NCI-H1436 treated with DMSO at 0.1 percent for 48 hours (cell line): Measurements from ENCODE around the gene PCDHA3.
"Not testable (repeated sequence)": the region's sequence is repeated elsewhere in the genome, so short reads cannot be mapped to it uniquely, and the experiment has no call there.

ENCODE experiments used
- DNase-seq: peaks from one replicate; lab custom pipeline; 2025; lab: John Stamatoyannopoulos, UW

Gene PCDHA3

DNA sequence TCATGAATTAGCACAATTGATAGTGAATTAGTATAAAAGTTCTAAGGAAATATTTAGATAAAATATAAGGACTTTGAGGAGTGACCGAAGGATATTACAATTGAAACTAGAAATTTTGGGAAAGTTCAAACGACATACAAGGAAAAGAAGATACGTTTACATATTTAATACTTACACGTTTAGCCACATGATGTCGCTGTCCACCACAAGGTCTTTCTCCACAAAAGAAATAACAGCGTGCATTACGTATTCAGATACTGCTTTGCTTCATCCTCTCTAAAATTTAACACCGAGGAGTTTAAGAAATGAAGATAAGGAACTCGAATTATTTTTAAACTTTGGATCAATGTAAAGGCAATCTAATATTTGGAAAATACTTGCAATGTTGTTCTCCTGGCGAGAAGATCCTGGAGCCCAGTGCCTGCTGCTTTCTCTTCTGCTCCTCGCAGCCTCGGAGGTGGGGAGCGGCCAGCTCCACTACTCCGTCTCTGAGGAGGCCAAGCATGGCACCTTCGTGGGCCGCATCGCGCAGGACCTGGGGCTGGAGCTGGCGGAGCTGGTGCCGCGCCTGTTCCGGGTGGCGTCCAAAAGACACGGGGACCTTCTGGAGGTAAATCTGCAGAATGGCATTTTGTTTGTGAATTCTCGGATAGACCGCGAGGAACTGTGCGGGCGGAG lies at the start of gene PCDHA3:
Gene PCDHA3, plus strand, starts transcription at position 242 of the 678 bp plus-strand sequence.
- DNase-seq: no peak

DNA sequence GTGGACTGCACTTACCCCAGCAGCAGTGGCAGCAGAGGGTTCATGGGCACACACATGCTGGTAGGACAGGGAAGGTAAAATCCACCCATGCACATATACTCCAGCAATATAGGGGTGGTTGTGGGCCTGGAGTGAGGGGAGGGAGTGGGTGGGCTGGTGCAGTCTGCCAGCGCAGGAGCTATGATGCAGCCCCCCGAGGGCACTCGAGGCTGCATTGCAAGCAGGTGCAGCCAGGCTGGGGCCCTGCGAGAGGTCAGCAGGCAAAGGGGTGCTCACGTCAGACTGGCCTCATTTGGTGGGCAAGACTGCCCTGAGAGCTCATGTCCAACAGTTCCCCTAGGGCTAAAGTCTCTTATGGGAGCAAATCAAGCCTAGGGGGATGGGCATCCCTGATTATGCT lies 47.3 kb upstream of the PCDHA3 start:
- no peak for DNase-seq

GRCh38 chr5:140764177-140764973 lies 36.5 kb upstream of the PCDHA3 start:
- no peak for DNase-seq

DNA sequence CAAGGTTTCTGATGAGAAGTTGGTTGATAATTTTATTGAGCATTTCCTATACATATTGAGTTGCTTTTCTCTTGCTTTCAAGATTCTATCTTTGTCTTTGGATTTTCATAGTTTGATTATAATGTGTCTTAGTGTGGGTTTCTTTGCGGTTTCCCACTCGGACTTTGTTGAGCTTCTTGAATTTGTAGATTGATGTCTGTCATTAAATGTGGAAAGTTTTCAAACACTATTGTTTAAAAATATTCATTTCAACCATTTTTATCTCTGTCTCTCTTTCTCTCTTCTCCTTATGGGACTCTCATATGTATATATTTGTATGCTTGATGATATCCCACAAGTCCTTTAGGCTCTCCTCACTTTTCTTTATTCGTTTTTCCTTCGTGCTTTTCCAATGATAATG lies 33.4 kb upstream of the PCDHA3 start:
- DNase-seq: no peak

DNA sequence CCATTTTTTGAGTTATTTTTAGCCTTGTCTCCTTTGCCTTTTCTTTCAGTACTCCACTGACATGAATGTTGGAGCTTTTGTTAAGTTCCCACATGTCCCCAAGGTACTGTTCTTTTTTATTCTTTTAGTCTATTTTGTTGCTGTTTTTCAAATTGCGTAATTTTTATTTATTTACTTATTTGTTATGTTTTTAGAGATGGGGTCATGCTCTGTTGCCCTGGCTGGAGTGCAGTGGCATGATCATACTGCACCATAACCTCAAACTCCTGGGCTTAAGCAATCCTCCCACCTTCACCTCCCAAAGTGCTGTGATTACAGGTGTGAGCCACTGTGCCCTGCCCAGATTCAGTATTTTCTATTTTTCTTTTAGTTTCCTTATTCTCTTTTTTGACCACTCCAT lies 20.3 kb upstream of the PCDHA3 start:
- DNase-seq: no peak

GRCh38 chr5:140785905-140786686 lies 14.8 kb upstream of the PCDHA3 start, which contains the start of gene PCDHA1:
Gene PCDHA1 (plus strand): TSS chr5:140786140.
- DNase-seq: no peak

DNA sequence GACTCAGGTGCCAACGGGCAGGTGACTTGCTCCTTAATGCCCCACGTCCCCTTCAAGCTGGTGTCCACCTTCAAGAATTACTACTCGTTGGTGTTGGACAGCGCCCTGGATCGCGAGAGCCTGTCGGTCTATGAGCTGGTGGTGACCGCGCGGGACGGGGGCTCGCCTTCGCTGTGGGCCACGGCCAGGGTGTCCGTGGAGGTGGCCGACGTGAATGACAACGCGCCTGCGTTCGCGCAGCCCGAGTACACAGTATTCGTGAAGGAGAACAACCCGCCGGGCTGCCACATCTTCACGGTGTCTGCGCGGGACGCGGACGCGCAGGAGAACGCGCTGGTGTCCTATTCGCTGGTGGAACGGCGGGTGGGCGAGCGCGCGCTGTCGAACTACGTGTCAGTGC lies 13.4 kb upstream of the PCDHA3 start:
- not testable (repeated sequence) for DNase-seq

- DNase-seq: not testable (repeated sequence)
Measured at GRCh38 chr5:140787849-140788504, 12.9 kb upstream of the PCDHA3 start.

GRCh38 chr5:140791089-140791488 lies 9.8 kb upstream of the PCDHA3 start:
- DNase-seq: no peak

DNA sequence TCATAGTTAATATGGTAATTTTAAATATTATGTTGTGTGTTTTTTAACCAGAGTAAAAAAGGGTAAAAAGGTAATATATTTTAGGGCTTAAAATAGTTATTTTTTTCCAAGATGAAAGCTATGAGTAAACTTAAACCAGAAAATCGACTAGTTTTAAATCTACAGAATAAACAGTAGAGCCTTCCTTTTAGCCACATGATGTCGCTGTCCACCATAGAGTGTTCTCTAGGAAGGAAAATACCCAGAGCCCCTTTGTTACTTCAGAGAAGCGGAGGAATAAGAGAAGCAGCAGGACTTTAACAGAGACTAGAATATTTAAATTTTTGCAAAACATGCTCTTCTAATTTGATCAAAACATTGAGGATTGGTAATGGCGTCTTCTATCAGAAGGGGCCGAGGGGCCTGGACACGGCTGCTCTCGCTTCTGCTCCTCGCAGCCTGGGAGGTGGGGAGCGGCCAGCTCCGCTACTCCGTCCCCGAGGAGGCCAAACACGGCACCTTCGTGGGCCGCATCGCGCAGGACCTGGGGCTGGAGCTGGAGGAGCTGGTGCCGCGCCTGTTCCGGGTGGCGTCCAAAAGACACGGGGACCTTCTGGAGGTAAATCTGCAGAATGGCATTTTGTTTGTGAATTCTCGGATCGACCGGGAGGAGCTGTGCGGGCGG lies 6.1 kb upstream of the PCDHA3 start, which contains the start of gene PCDHA2:
Gene PCDHA2, plus strand, starts transcription at position 258 of the 664 bp plus-strand sequence.
- no peak for DNase-seq

- no peak for DNase-seq
Measured at GRCh38 chr5:140795259-140795641, 5.6 kb upstream of the PCDHA3 start.

- DNase-seq: not testable (repeated sequence)
Measured at GRCh38 chr5:140796072-140796717, 4.7 kb upstream of the PCDHA3 start.

DNA sequence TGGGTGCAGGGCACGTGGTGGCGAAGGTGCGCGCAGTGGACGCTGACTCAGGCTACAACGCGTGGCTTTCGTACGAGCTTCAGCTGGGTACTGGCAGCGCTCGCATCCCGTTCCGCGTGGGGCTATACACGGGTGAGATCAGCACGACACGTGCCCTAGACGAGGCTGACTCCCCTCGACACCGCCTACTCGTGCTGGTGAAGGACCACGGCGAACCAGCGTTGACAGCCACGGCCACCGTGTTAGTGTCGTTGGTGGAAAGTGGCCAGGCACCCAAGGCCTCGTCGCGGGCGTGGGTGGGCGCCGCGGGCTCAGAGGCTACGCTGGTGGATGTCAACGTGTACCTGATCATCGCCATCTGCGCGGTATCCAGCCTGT lies 4.2 kb upstream of the PCDHA3 start:
- no peak for DNase-seq

- no peak for DNase-seq
Measured at GRCh38 chr5:140801494-140801841, 611 bp downstream of the PCDHA3 start.

DNA sequence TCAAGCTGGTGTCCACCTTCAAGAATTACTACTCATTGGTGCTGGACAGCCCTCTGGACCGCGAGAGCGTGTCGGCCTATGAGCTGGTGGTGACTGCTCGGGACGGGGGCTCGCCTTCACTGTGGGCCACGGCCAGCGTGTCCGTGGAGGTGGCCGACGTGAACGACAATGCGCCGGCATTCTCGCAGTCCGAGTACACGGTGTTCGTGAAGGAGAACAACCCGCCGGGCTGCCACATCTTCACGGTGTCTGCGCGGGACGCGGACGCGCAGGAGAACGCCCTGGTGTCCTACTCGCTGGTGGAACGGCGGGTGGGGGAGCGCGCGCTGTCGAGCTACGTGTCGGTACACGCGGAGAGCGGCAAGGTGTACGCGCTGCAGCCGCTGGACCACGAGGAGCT lies 1.5 kb downstream of the PCDHA3 start:
- DNase-seq: not testable (repeated sequence)

DNA sequence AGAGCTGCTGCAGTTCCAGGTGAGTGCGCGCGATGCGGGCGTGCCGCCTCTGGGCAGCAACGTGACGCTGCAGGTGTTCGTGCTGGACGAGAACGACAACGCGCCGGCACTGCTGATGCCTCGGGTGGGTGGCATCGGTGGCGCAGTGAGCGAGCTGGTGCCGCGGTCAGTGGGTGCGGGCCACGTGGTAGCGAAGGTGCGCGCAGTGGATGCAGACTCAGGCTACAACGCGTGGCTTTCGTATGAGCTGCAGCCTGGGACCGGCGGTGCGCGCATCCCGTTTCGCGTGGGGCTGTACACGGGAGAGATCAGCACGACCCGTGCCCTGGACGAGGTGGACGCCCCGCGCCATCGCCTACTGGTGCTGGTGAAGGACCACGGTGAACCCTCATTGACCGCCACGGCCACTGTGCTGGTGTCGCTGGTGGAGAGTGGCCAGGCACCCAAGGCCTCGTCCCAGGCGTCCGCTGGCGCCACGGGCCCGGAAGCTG lies 2.0 kb downstream of the PCDHA3 start:
- no peak for DNase-seq

DNA sequence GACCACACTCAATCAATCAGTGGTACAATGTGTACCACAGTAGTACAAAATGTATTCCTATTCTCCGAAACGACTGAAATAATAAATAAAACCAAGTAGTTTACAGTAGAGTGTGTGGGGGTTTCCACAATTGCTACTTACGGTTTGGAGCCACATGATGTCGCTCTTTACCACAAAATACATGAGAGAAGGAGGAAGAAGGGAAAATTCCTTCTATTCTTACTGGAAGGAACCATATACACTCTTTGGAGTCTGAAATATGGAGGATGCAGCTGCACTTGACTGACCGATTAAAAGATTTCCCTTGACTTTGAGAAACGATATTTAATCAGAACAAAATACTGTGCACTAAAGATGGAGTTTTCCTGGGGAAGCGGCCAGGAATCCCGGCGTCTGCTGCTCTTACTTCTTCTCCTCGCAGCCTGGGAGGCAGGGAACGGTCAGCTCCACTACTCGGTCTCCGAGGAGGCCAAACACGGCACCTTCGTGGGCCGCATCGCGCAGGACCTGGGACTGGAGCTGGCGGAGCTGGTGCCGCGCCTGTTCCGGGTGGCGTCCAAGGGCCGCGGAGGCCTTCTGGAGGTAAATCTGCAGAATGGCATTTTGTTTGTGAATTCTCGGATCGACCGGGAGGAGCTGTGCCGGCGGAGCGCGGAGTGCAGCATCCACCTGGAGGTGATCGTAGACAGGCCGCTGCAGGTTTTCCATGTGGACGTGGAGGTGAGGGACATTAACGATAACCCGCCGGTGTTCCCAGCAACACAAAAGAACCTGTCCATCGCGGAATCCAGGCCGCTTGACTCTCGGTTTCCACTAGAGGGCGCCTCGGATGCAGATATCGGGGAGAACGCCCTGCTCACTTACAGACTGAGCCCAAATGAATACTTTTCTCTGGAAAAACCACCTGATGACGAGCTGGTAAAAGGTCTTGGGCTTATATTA lies 6.2 kb downstream of the PCDHA3 start, which contains the start of gene PCDHA4:
Gene PCDHA4, plus strand, starts transcription at position 235 of the 942 bp plus-strand sequence.
- no peak for DNase-seq

GRCh38 chr5:140808241-140808888 lies 7.5 kb downstream of the PCDHA3 start:
- DNase-seq: not testable (repeated sequence)

DNA sequence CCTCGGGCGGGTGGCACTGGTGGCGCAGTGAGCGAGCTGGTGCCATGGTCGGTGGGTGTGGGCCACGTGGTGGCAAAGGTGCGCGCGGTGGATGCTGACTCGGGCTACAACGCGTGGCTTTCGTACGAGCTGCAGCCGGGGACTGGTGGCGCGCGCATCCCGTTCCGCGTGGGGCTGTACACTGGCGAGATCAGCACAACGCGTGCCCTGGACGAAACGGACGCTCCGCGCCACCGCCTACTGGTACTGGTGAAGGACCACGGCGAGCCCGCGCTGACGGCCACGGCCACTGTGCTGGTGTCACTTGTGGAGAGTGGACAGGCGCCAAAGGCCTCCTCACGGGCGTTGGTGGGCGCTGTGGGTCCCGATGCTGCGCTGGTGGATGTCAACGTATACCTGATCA lies 8.0 kb downstream of the PCDHA3 start:
- no peak for DNase-seq
